NCI-H526 (cell line): ENCODE data around the gene KRT222.

Source experiments
- DNase-seq, 2 experiments: peaks; one replicate each; lab custom pipeline; 2025; lab: John Stamatoyannopoulos, UW

KRT222 gene

DNA sequence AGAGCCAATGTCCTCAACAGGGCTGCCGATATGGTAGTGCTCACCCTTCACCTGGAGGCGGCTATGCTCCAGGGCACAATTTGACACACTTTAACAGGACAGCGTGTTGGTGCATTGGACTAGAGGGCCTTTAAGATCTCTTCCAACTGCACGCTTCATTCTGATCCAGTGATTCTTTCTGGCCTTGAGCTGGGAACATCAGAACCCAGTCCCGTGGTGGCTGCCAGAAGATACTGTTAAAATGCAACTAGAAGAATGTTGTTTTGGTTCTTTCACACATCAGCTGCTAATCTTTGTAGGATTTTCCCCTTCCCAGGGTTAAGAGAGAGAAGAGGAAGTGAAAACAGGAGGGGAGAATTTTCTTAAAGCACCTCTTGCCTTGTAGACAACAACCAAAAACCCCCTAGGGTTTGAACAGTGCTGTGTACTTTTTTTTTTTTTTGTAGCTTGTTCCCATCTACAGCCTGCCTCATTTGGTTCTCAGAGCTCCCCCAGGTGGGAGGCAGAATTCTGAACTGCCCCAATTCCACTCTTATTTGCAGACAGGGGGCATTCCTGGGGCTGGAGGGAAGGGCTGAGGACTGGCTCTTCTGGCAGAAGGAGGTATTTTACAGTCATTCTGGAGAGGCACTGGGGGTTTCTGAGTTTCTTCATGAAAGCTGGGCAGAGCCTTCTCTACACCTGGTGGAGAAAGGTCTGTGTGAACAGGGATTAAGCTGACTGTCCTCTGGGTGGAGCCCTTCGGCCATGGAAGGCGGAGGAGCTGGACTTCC, 49.7 kb downstream of the KRT222 start:
- DNase-seq: peak; percentile 26 to 81

DNA sequence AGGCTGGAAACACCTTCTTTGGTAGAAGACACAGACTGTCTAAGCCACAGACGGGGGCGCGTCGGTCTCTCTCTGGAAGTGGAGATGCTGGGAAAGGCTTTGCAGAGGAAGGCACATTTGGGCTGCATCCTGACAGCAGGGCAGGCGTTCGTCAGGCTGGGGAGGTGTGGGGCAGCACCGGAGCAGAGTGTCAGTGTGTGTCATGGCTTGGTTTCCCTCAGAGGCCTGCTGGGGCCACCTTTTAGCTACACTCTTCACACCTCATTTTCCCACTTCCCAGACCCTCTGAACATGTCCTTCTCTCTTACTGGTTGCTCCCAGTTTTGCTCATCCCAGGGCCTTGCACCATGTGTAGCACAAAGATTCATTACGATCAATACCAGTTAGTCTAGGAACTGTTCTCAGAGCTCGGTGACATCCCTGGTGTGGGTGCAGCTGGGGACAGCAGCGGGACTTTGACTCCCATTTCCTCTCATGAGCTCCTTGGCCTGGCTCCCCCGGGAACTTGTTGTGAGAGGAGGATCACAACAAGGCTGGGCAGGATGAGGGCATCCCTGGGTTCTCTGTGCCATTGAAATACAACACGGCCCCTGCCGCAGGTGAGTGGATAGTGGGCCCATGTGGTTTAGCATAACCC, 50.4 kb downstream of the KRT222 start:
- no peak for DNase-seq

DNA sequence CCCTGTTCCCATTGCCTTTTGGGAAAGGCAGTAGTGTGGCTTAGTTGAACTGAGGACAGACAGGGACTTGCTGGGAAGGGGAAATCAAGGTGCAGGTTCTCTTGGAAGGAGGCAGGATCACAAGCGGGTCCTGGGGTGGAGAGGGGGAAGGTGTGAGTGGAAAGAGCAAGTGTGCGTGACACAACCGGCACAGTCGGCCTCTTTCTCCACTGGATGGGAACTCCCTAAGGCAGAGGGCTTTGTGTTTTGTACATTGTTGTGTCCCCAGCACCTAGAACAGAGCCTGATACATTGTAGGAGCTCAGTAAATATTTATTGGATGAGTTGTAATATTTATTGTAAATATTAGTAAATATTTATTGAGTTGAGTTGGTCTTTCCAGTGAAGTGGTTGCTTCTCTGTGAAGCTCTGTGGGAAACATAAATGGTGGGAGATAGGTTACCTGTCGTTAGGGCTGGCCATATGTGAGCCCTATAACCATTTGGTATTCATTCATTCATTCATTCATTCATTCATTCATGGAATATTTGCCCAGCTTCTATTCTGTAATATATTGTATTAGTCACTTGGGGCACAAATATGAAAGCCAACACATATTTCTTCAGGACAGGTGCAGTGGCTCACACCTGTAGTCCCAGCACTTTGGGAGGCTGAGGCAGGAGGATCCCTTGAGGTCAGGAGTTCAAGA, 51.4 kb downstream of the KRT222 start:
- no peak for DNase-seq

DNA sequence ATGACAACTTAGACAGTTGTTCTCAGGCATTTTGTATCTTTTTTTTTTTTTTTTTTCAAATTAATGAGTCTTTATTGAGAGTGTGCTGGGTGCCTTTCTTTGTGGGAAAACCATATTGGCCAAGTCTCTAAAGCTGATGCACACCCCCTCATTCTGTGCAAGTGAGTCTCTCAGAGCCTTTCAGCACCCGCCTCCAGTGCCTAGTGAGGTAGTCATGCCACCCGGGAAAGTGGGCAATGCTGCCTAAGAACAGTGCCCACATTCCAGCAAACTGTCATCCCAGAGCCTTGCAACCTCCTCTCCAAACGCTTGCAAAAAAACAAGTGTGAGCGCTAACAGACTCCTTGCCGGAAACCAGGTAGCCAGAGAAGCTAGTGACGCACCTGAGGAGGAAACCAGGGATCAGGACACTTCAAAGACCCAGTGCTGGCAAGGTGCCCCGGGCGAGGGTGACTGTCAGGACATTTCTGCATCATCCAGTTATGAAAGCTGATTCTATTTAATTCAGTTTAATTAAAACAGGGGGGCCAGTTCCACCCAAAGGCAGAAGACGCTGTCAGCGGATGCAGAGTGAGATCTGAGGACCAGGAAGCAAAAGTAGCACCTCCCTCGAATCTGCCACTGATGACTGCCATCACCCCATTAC, 52.3 kb downstream of the KRT222 start:
- DNase-seq: no peak

DNA sequence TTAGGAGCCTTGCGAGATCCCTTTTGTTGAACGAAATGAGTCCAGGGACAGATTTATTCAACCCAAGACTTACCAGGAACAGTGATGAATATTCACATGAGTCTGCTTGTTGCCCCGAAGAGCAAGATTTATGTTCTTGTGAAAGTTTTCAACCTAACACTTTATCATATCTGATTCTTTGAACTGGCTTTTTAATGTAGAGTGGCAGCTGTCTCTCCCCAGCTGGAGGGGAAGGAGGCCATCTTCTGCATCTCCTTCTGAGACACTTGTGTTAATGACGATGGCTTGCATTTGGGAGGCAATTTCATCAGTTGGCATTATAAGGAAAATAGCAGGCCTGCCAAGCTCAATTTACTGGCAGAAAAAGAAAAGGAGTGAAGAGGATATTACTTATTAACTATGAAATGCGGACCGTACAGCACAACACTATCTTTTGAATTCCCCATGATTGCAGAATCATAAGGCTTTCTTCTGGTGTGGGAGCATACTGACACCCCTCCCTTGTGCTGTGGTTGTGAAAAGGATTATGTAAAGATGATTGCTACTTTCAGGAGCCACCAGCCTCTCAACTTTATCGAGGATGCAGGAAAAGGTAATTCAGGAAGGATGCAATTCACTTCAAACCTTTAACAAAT, 53.0 kb downstream of the KRT222 start:
- DNase-seq: no peak

DNA sequence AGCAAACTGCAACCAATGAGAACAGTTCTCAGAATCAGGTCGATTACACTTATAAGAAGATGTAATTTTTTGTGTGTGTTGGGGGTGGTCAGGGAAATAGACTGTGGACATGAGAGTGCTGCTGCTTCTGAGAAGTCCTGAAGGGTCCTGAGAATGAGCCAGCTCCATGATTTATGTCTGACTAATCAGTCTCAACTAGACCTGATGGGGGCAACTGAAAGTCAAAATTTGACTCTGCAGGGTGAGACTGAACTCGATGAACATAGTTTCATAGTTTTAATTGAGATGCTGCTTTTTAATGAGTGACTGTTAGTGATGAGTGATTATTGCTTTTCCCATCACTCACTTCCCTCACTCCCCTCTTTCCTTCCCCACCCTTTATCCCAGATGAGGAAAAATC, 54.6 kb downstream of the KRT222 start:
- no peak for DNase-seq

DNA sequence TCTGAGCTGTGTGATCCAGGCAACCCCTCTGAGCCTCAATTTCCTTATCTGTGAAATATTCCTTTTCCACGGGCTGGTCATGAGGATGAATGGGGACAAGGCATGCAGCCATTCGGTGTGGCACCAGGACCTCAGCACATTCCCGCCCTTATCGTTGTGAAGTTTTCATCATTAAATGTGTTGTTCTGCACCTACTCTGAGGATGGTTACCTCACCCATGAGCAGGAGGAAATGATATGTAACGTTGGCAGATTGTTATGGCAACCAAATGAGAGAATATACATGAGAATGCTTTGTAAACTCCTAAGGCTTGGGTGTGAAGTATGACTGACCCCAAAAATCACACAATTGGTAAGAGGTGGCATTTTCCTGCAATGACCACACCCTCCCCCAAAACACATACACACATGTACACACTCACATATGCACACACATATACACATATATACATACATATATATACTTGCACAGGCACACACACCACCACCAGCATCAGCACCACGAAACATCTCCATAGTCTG, 56.9 kb downstream of the KRT222 start:
- DNase-seq: no peak

DNA sequence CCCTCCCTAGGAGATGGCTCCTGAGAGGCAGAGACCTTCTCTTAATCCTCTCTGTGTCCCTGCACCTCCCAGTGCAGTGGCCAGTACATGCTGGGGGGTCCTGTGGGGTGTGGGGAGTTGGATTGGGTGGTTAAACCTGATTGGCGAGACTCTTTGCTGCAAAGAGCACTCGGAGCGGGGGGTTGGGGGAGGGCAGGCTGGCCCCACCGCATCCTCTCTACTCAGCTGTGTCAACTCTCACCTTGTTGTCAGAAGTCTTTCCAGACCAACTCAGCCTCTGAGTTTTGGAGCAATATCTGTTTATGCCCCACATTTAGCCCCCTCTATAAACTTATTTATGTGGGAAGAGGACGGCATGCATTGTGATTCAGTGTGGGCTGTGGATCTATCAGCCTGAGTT, 57.3 kb downstream of the KRT222 start:
- DNase-seq: no peak

DNA sequence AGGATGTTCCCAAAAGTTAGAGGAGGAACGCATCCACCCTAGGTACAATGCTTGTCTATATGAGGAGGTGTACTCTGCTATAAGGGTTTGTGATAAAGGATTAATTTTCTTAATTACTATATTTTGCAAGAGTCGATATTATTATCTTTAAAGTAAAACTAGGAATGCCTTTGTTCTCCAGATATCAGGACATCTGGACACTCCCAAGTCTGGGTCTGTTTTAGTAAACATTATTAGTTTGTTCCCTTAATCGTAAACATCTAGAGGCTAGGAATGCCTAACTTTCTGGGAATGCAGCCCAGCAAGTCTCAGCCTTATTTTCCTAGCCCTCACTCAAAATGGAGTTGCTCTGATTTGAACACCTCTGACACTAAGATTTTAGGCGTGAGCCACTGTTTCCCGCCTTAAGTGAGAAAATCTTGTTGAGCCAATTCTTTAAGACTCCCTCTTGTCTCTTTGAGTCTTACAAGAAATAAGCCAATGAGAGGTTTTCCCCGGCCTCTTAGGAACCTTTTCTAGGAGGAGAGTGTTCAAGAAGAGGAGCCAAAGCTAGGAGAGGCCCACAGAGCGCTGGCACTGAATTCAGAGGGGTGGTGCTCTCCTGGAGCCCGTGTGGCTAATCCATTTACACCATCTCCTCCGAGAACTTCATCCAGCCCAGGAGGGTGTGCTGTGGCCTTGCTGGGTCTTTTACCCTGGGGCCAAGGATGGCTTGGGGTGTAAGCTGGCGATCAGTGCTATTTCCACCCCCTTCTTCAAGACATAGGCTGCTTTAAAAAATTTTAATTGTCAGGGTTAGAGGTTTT, 58.2 kb downstream of the KRT222 start:
- no peak for DNase-seq

DNA sequence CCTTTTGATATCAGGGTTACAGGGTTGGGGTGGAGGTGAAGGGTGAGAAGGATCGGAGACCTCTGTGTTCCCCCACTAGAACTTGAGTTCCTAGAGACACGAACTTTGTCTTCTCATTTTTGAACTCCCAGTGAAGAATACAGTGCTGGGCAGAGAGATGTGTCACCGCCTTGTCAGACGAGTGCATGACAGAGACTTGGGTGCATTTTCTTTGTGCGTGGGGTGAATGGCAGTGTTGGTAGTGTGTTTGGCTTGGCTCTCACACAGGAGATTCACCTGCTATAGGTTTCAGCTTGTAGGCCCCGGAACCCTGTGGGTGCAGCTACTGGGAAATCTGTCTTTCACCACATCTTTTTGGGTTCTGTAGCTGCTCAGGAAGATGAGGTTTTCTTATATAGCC, 59.7 kb downstream of the KRT222 start:
- DNase-seq: no peak
